ENCODE data around the gene GPR37.

GRCh38 chr7:124777268-124777667 is 11.7 kb upstream of the GPR37 start:
- no peak for TF ChIP-seq PATZ1 (CRISPR knock-in tag; IDR thresholded peaks at IDR 0.05; ENCODE audit: borderline replicate concordance)
- TF ChIP-seq CSRNP3 (CRISPR knock-in tag; IDR thresholded peaks at IDR 0.05): no peak
- no peak for TF ChIP-seq ZC3H10 (CRISPR knock-in tag; IDR thresholded peaks at IDR 0.05)
- TF ChIP-seq ZFP30 (CRISPR knock-in tag; IDR thresholded peaks at IDR 0.05): no peak
- TF ChIP-seq TCF4 (CRISPR knock-in tag; IDR thresholded peaks at IDR 0.05; ENCODE audit: borderline replicate concordance): no peak
- no peak for TF ChIP-seq TSHZ2 (CRISPR knock-in tag; IDR thresholded peaks at IDR 0.05)
- TF ChIP-seq GLIS3 (CRISPR knock-in tag; IDR thresholded peaks at IDR 0.05): no peak
- no peak for TF ChIP-seq OSR1 (CRISPR knock-in tag; IDR thresholded peaks at IDR 0.05)
- no peak for TF ChIP-seq CREB5 (CRISPR knock-in tag; IDR thresholded peaks at IDR 0.05; ENCODE audit: low read depth)
- no peak for TF ChIP-seq POU6F1 (CRISPR knock-in tag; IDR thresholded peaks at IDR 0.05; ENCODE audit: borderline replicate concordance, low read depth)
- TF ChIP-seq RARB (CRISPR knock-in tag; IDR thresholded peaks at IDR 0.05): no peak
- no peak for TF ChIP-seq ZNF70 (CRISPR knock-in tag; IDR thresholded peaks at IDR 0.05)
